Endothelial cell of umbilical vein (primary cell): Measurements from ENCODE around the gene METTL27. TPM values are rescaled to one million over a fixed set of nuclear protein-coding genes. Genes with fewer than 3 reads are reported as not detected.
"Not testable (repeated sequence)": the region's sequence is repeated elsewhere in the genome, so short reads cannot be mapped to it uniquely, and the experiment has no call there.

ENCODE experiments used
- BruUV-seq: library from RNA; stranded (reverse); fragments of 400-500 nt; replicated peaks from 2 replicates; lab custom pipeline; 2021; lab: Mats Ljungman, UMichigan
- CTCF ChIA-PET: fragments of 300-600, 350-600 bp; sonication (Branson Sonifier 250); formaldehyde crosslinking; loops from one replicate; lab custom pipeline; 2021; ENCODE audit warnings: antibody characterized with exemption, inconsistent platforms; lab: Charles Lee
- POLR2A ChIA-PET: fragments of 300-600, 350-600 bp; sonication (Branson Sonifier 250); formaldehyde crosslinking; loops from one replicate; lab custom pipeline; 2021; ENCODE audit warnings: antibody characterized with exemption, inconsistent platforms; lab: Charles Lee
- DNase-seq: peaks from one replicate; pipeline ENCODE4 v3.0.0-alpha.2; 2011; ENCODE audit warnings: low read depth, low spot score
- FAIRE-seq: peaks from 2 replicates; lab custom pipeline; 2011; peaks lifted over from hg19 to GRCh38; lab: Jason Lieb, UNC
- H2AFZ ChIP-seq: 2 replicates; pipeline ENCODE4 v1.6.0; 2012; ENCODE audit warnings: low read depth, low read length, control low read depth, inconsistent platforms
- H3K27ac ChIP-seq: 2 replicates; pipeline ENCODE4 v1.5.1; 2011; ENCODE audit warnings: low read depth, mild to moderate bottlenecking, control low read depth, low read length, moderate library complexity; ENCODE audit not compliant: insufficient read depth
- H3K27me3 ChIP-seq, 2 experiments: 2 replicates each; pipeline versions ENCODE4 v1.6.0 to v1.6.1; 2011; ENCODE audit warnings: low read length in 2 of 2, mixed read lengths in 1 of 2; ENCODE audit not compliant: control insufficient read depth in 2 of 2, insufficient read depth in 2 of 2
- H3K36me3 ChIP-seq, 2 experiments: 2 replicates in 1 of 2; 3 replicates in 1 of 2; pipeline ENCODE4 v1.5.1; 2011; ENCODE audit warnings: low read length in 2 of 2, mild to moderate bottlenecking in 1 of 2, moderate library complexity in 1 of 2; ENCODE audit not compliant: control insufficient read depth in 2 of 2, insufficient read depth in 2 of 2; ENCODE audit errors: extremely low read depth in 1 of 2
- H3K4me1 ChIP-seq: 3 replicates; pipeline ENCODE4 v1.5.1; 2011; ENCODE audit warnings: mild to moderate bottlenecking, low read length; ENCODE audit not compliant: control insufficient read depth, insufficient read depth; ENCODE audit errors: extremely low read depth
- H3K4me2 ChIP-seq: 2 replicates; pipeline ENCODE4 v1.6.1; 2011; ENCODE audit warnings: low read length, control low read depth, mixed read lengths; ENCODE audit not compliant: insufficient read depth
- H3K4me3 ChIP-seq, 3 experiments: fragments of 200-600 bp in 1 of 3; sonication (generic), shearing (Covaris generic) in 1 of 3; replicated peaks in 1 of 3; 2 replicates each; pipeline ENCODE4 v1.5.1; 2011 to 2016; ENCODE audit warnings: control low read depth in 3 of 3, low read length in 3 of 3, mild to moderate bottlenecking in 2 of 3, inconsistent platforms in 1 of 3, low read depth in 1 of 3, moderate library complexity in 1 of 3; ENCODE audit not compliant: insufficient read depth in 1 of 3
- H3K79me2 ChIP-seq: 2 replicates; pipeline ENCODE4 v1.6.0; 2012; ENCODE audit warnings: low read length, inconsistent platforms; ENCODE audit not compliant: control insufficient read depth, insufficient read depth
- H3K9ac ChIP-seq: replicated peaks from 2 replicates; pipeline ENCODE3; 2011; ENCODE audit warnings: low read length, control low read depth; ENCODE audit not compliant: insufficient read depth; ENCODE audit errors: extremely low read depth
- H3K9me1 ChIP-seq: replicated peaks from 3 replicates; pipeline ENCODE4 v1.6.0; 2011; ENCODE audit warnings: mild to moderate bottlenecking, low read length; ENCODE audit not compliant: control insufficient read depth, insufficient read depth; ENCODE audit errors: extremely low read depth
- H3K9me3 ChIP-seq: replicated peaks from 2 replicates; pipeline ENCODE4 v1.5.1; 2012; ENCODE audit warnings: low read length, inconsistent platforms; ENCODE audit not compliant: control insufficient read depth, insufficient read depth
- H4K20me1 ChIP-seq: replicated peaks from 2 replicates; pipeline ENCODE3; 2011; ENCODE audit warnings: mild to moderate bottlenecking, low read length; ENCODE audit not compliant: control insufficient read depth, insufficient read depth; ENCODE audit errors: extremely low read depth
- FOS ChIP-seq: IDR thresholded peaks from 2 replicates; pipeline ENCODE4 v1.6.1; 2011; ENCODE audit warnings: mild to moderate bottlenecking, low read length, moderate library complexity, borderline replicate concordance; ENCODE audit not compliant: insufficient read depth
- MYC ChIP-seq: IDR thresholded peaks from one replicate; pipeline ENCODE4 v1.6.1; 2011; ENCODE audit warnings: mild to moderate bottlenecking, low read depth, low read length
- POLR2AphosphoS5 ChIP-seq: IDR thresholded peaks from 2 replicates; pipeline ENCODE4 v1.6.1; 2012; ENCODE audit warnings: low read depth, mild to moderate bottlenecking, control low read depth, low read length, moderate library complexity; ENCODE audit not compliant: insufficient read depth
- dilution Hi-C: fragments of 300-500 bp; cut with MboI; formaldehyde crosslinking; loops from one replicate; pipeline ENCODE4 v1.15.0; 2019; ENCODE audit warnings: low sequenced_read_pairs; ENCODE audit not compliant: extremely low pct_ligation_motif_present
- intact Hi-C: fragments of 100-400 bp; cut with micrococcal nuclease; formaldehyde crosslinking; loops from one replicate; pipeline ENCODE4 v1.10.0; 2022
- polyA plus RNA-seq, 4 experiments: library from polyadenylated mRNA; depleted of rRNA in 3 of 4; stranded (reverse) in 3 of 4; unstranded in 1 of 4; fragments of >200 nt; gene quantifications; 2 replicates each; pipeline versions ENCODE4 v1.2.1 to v1.2.3, GENCODE V29; 2011 to 2012; ENCODE audit warnings: missing spikeins in 1 of 4
- total RNA-seq: library from RNA; stranded (reverse); gene quantifications from 2 replicates; pipeline ENCODE4 v1.2.3, GENCODE V29; 2021

The METTL27 gene
- total and polyA plus RNA-seq, 2 donors (not counting 3 experiments of a cell fraction or from before 2014, with no cell fraction given) = 6.9 to 10.8 TPM

DNA sequence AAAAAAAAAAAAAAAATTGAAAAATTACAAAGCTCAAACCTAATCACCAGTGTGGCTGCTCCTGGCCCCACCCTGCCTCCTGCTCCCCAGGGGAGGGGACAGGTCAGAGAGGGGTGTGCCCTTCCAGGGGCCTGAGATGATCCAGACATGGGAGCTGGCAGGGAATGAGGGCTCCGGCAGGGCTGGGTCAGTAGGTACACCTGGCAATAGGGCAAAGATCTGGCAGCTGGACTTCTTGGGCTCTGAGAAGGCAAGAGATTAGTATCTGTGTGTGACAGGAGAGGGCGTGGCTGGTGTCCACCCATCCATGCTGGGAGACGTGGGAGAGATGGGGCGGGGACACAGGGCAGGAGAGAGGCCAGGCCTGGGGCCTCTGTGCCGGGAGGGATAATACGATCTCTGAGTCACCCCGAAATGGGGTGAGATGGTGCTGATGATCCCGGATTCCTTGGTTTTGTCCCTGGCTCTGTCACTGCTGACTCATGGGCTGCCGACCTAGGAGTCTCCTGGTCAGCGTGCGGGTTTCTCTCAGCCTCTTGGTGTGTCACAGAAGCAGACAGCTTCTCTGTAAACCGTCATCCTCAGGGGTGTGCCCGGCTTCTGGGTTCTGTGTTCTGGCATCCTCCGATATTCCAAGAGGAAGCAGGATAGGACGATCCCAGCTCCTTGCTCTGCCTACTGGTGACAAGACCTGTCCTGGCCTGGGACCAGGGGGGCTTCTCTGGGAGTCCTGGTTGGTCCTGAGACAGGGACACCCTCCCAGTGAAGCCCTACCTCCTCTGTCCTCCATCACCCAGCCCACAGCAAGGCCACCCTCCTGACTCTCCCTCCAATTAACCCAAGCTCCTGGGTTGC, 19.8 kb downstream of the METTL27 start:
- dilution Hi-C loops (no loop called here), intact Hi-C loops (no loop called here)
- H3K9me1 ChIP-seq = no peaks in the 10 kb centered on the region
- no peaks in the 10 kb centered on the region for H3K27me3 ChIP-seq
- no peak overlapping the region for H3K27ac ChIP-seq
- BruUV-seq = no TSS peak
- ChIA-PET POLR2A (no interaction called here), CTCF (interaction anchor here (0.8 to 1.8 kb wide), 7 partner anchors 10 to 34 kb away, joined by 3 to 9 read pairs (median 3); no protein-coding TSS in a partner anchor)
- no peak overlapping the region for H3K9ac ChIP-seq
- FAIRE-seq (peak; percentile 42), DNase-seq (no peak)
- peaks cover 2% of the 10 kb centered on the region for H3K4me1 ChIP-seq
- no peaks in the 10 kb centered on the region for H3K36me3 ChIP-seq
- H3K79me2 ChIP-seq = no peaks in the 10 kb centered on the region
- H4K20me1 ChIP-seq = no peaks in the 10 kb centered on the region
- H3K4me2 ChIP-seq = no peak overlapping the region
- no peak overlapping the region for H3K4me3 ChIP-seq
- no peaks in the 10 kb centered on the region for H3K9me3 ChIP-seq
- TF ChIP-seq FOS (peak; percentile 17), POLR2AphosphoS5 (no peak), MYC (no peak)
- peak overlapping the region; percentile 17 for H2AFZ ChIP-seq

DNA sequence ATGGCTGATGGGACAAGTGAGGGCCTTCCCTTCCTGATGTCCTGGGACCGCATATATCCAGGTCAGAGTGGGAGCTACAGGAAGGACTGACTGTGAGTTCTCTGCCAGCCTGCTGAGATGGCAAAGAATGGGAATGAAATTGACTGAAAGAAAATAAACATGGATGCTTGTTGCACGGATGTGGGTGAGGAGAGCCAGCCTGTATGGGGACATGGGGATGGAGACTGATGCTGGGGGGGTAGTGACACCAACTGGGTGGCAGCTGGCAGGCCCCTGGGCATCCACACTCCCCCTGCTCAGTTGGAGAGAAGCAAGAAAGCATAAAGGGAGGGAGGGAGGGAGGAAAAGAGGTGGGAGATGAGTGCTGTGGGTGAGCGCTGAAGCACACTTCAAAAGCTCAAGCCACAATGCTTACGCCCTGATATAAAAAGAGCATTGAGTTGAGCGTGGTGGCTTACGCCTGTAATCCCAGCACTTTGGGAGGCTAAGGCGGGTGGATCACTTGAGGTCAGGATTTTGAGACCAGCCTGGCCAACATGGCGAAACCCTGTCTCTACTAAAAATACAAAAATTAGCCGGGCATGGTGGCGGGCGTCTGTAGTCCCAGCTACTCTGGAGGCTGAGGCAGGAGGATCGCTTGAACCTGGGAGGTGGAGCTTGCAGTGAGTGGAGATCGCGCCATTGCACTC, 20.6 kb downstream of the METTL27 start:
- BruUV-seq, FAIRE-seq, H3K4me3 ChIP-seq, dilution Hi-C loops, H3K4me1 ChIP-seq, DNase-seq, H3K27me3 ChIP-seq, H3K9me3 ChIP-seq, H3K9me1 ChIP-seq, H3K36me3 ChIP-seq, H3K79me2 ChIP-seq, H3K27ac ChIP-seq, H4K20me1 ChIP-seq, H3K4me2 ChIP-seq, POLR2A ChIA-PET, intact Hi-C loops, H2AFZ ChIP-seq, H3K9ac ChIP-seq: not testable (repeated sequence)
- CTCF ChIA-PET = interaction anchor here (1.1 to 1.8 kb wide), 2 partner anchors 25 to 33 kb away, joined by 3 to 9 read pairs; no protein-coding TSS in a partner anchor
